ENCODE results near the gene MANSC1.

MANSC1 gene

GRCh38 chr12:12358528-12358927 is 8.5 kb upstream of the MANSC1 start:
- DNase-seq, result no peak
- no peaks in the 10 kb centered on the region for H3K79me1 ChIP-seq (ENCODE audit: low read length)
- H3K9ac ChIP-seq (ENCODE audit: low read length), result no peak overlapping the region
- H2AK5ac ChIP-seq (ENCODE audit: low read length), result no peak overlapping the region
- H3K27me3 ChIP-seq (ENCODE audit: insufficient read depth, low read length, poor library complexity), result no peaks in the 10 kb centered on the region
- no peak overlapping the region for H2BK15ac ChIP-seq (replicated peaks; ENCODE audit: low read depth)
- H3K18ac ChIP-seq (ENCODE audit: low read length), result no peak overlapping the region
- no CpG with 5 or more reads among the region's 4 CpGs for WGBS (ENCODE audit: extremely low coverage, insufficient coverage, low lambda C conversion rate)
- no peaks in the 10 kb centered on the region for H3K36me3 ChIP-seq (ENCODE audit: control insufficient read depth, insufficient read depth, low read length)
- H3K56ac ChIP-seq (ENCODE audit: low read length), result no peak overlapping the region
- H4K5ac ChIP-seq (ENCODE audit: low read length), result no peak overlapping the region
- peaks cover 2% of the 10 kb centered on the region for H3K4me1 ChIP-seq (ENCODE audit: control insufficient read depth, low read depth, low read length)
- no peak overlapping the region for H3K4me3 ChIP-seq (ENCODE audit: low read length)
- no peak overlapping the region for H2BK120ac ChIP-seq (ENCODE audit: low read depth, low read length)
- H3K79me2 ChIP-seq (ENCODE audit: control insufficient read depth, insufficient read depth, low read length), result no peaks in the 10 kb centered on the region
- H4K8ac ChIP-seq (ENCODE audit: low read depth, low read length), result no peak overlapping the region
- H3K23ac ChIP-seq (ENCODE audit: low read length), result no peak overlapping the region
- no peak overlapping the region for H3K27ac ChIP-seq (ENCODE audit: low read depth, low read length)
- H3K4ac ChIP-seq (ENCODE audit: low read depth, low read length), result no peak overlapping the region
- no peak overlapping the region for H2BK5ac ChIP-seq (ENCODE audit: low read length)
- H3K4me2 ChIP-seq (ENCODE audit: low read length), result no peak overlapping the region

- no peak overlapping the region for H3K18ac ChIP-seq (ENCODE audit: low read length)
- no peaks in the 10 kb centered on the region for H3K36me3 ChIP-seq (ENCODE audit: control insufficient read depth, insufficient read depth, low read length)
- DNase-seq, result no peak
- peak overlapping the region; percentile 95 for H3K56ac ChIP-seq (ENCODE audit: low read length)
- H2BK120ac ChIP-seq (ENCODE audit: low read depth, low read length), result no peak overlapping the region
- no peak overlapping the region for H3K27ac ChIP-seq (ENCODE audit: low read depth, low read length)
- no peak overlapping the region for H2AK5ac ChIP-seq (ENCODE audit: low read length)
- H3K4me2 ChIP-seq (ENCODE audit: low read length), result peak overlapping the region; percentile 41
- WGBS (ENCODE audit: extremely low coverage, insufficient coverage, low lambda C conversion rate), result no CpG with 5 or more reads among the region's 10 CpGs
- H3K4me3 ChIP-seq (ENCODE audit: low read length), result peak overlapping the region; percentile 88
- H3K79me2 ChIP-seq (ENCODE audit: control insufficient read depth, insufficient read depth, low read length), result no peaks in the 10 kb centered on the region
- no peaks in the 10 kb centered on the region for H3K79me1 ChIP-seq (ENCODE audit: low read length)
- no peak overlapping the region for H2BK15ac ChIP-seq (replicated peaks; ENCODE audit: low read depth)
- H2BK5ac ChIP-seq (ENCODE audit: low read length), result no peak overlapping the region
- H3K23ac ChIP-seq (ENCODE audit: low read length), result no peak overlapping the region
- no peaks in the 10 kb centered on the region for H3K27me3 ChIP-seq (ENCODE audit: insufficient read depth, low read length, poor library complexity)
- peaks cover 2% of the 10 kb centered on the region for H3K4me1 ChIP-seq (ENCODE audit: control insufficient read depth, low read depth, low read length)
- H4K8ac ChIP-seq (ENCODE audit: low read depth, low read length), result no peak overlapping the region
- no peak overlapping the region for H3K4ac ChIP-seq (ENCODE audit: low read depth, low read length)
- H4K5ac ChIP-seq (ENCODE audit: low read length), result no peak overlapping the region
- H3K9ac ChIP-seq (ENCODE audit: low read length), result peak overlapping the region; percentile 88
Observed at GRCh38 chr12:12357719-12358461, 7.8 kb upstream of the MANSC1 start.

GRCh38 chr12:12356896-12357718 is 7.1 kb upstream of the MANSC1 start, which contains the start of gene BORCS5:
TSS of gene BORCS5 (plus strand) at chr12:12357078. CDS start at chr12:12357452, 374 bp downstream.
- Histone ChIP-seq H4K8ac (ENCODE audit: low read depth, low read length) (no peak within 1 kb of the TSS), H3K9ac (ENCODE audit: low read length) (peak within 1 kb of the TSS; percentile 88), H3K56ac (ENCODE audit: low read length) (peak within 1 kb of the TSS; percentile 95), H3K4me3 (ENCODE audit: low read length) (peak within 1 kb of the TSS; percentile 88), H3K23ac (ENCODE audit: low read length) (peak within 1 kb of the TSS; percentile 81), H3K79me1 (ENCODE audit: low read length) (no peaks in the 10 kb centered on the region), H2BK5ac (ENCODE audit: low read length) (no peak within 1 kb of the TSS), H3K79me2 (ENCODE audit: control insufficient read depth, insufficient read depth, low read length) (no peaks in the 10 kb centered on the region), H2AK5ac (ENCODE audit: low read length) (no peak within 1 kb of the TSS), H3K36me3 (ENCODE audit: control insufficient read depth, insufficient read depth, low read length) (no peaks in the 10 kb centered on the region), H3K4me1 (ENCODE audit: control insufficient read depth, low read depth, low read length) (peaks cover 2% of the 10 kb centered on the region), H3K27ac (ENCODE audit: low read depth, low read length) (peak within 1 kb of the TSS; percentile 45), H3K4me2 (ENCODE audit: low read length) (peak within 1 kb of the TSS; percentile 41), H3K4ac (ENCODE audit: low read depth, low read length) (no peak within 1 kb of the TSS), H2BK15ac (replicated peaks; ENCODE audit: low read depth) (no peak within 1 kb of the TSS), H2BK120ac (ENCODE audit: low read depth, low read length) (no peak within 1 kb of the TSS), H3K27me3 (ENCODE audit: insufficient read depth, low read length, poor library complexity) (no peaks in the 10 kb centered on the region), H3K18ac (ENCODE audit: low read length) (no peak within 1 kb of the TSS), H4K5ac (ENCODE audit: low read length) (peak within 1 kb of the TSS; percentile 89)
- DNase-seq, result peak; percentile 98
- WGBS (ENCODE audit: extremely low coverage, insufficient coverage, low lambda C conversion rate), result no CpG with 5 or more reads among the region's 72 CpGs

DNA sequence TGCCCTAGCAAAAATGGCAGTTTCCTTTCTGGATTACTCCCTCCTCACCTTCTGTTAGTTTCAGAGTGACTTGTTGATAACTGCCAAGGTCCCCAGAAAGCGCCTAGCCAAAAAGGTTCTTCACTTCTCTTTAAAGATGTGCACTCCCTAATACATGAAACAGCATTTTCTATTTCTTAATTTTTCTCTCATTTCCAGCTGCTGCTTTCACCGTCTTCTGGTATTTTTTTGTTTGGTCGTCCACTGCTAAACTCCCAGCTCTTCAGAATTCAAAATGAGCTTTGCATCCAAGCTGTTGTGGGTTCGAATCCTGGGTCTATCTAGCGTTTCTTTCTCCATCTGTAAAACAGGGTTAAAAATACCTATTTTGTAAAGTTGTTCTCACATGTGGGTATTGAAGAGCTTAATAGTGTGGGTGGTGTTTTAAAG is 6.4 kb upstream of the MANSC1 start:
- DNase-seq, result no peak
- Histone ChIP-seq H2BK15ac (replicated peaks; ENCODE audit: low read depth) (no peak overlapping the region), H3K27ac (ENCODE audit: low read depth, low read length) (no peak overlapping the region), H2BK120ac (ENCODE audit: low read depth, low read length) (no peak overlapping the region), H3K36me3 (ENCODE audit: control insufficient read depth, insufficient read depth, low read length) (no peaks in the 10 kb centered on the region), H2BK5ac (ENCODE audit: low read length) (no peak overlapping the region), H3K4me2 (ENCODE audit: low read length) (peak overlapping the region; percentile 11), H3K23ac (ENCODE audit: low read length) (no peak overlapping the region), H3K9ac (ENCODE audit: low read length) (peak overlapping the region; percentile 32), H4K8ac (ENCODE audit: low read depth, low read length) (no peak overlapping the region), H3K4me1 (ENCODE audit: control insufficient read depth, low read depth, low read length) (peaks cover 2% of the 10 kb centered on the region), H3K79me1 (ENCODE audit: low read length) (no peaks in the 10 kb centered on the region), H3K79me2 (ENCODE audit: control insufficient read depth, insufficient read depth, low read length) (no peaks in the 10 kb centered on the region), H3K18ac (ENCODE audit: low read length) (no peak overlapping the region), H3K27me3 (ENCODE audit: insufficient read depth, low read length, poor library complexity) (no peaks in the 10 kb centered on the region), H2AK5ac (ENCODE audit: low read length) (no peak overlapping the region), H4K5ac (ENCODE audit: low read length) (peak overlapping the region; percentile 89), H3K4me3 (ENCODE audit: low read length) (no peak overlapping the region), H3K4ac (ENCODE audit: low read depth, low read length) (no peak overlapping the region), H3K56ac (ENCODE audit: low read length) (peak overlapping the region; percentile 58)
- WGBS (ENCODE audit: extremely low coverage, insufficient coverage, low lambda C conversion rate), result no CpG with 5 or more reads among the region's 5 CpGs

GRCh38 chr12:12353807-12354206 is 3.8 kb upstream of the MANSC1 start:
- Histone ChIP-seq H2BK120ac (ENCODE audit: low read depth, low read length) (no peak overlapping the region), H3K79me1 (ENCODE audit: low read length) (no peaks in the 10 kb centered on the region)
- DNase-seq, result no peak

More at GRCh38 chr12:12353807-12354206, 3.8 kb upstream of the MANSC1 start:
- Histone ChIP-seq H3K4ac (ENCODE audit: low read depth, low read length) (no peak overlapping the region), H4K8ac (ENCODE audit: low read depth, low read length) (no peak overlapping the region), H3K9ac (ENCODE audit: low read length) (no peak overlapping the region), H3K27ac (ENCODE audit: low read depth, low read length) (no peak overlapping the region), H3K79me2 (ENCODE audit: control insufficient read depth, insufficient read depth, low read length) (no peaks in the 10 kb centered on the region), H2AK5ac (ENCODE audit: low read length) (no peak overlapping the region), H3K4me3 (ENCODE audit: low read length) (no peak overlapping the region), H3K23ac (ENCODE audit: low read length) (no peak overlapping the region), H2BK5ac (ENCODE audit: low read length) (no peak overlapping the region), H3K56ac (ENCODE audit: low read length) (no peak overlapping the region), H4K5ac (ENCODE audit: low read length) (no peak overlapping the region), H3K4me2 (ENCODE audit: low read length) (no peak overlapping the region), H3K4me1 (ENCODE audit: control insufficient read depth, low read depth, low read length) (peaks cover 2% of the 10 kb centered on the region), H3K27me3 (ENCODE audit: insufficient read depth, low read length, poor library complexity) (no peaks in the 10 kb centered on the region), H3K36me3 (ENCODE audit: control insufficient read depth, insufficient read depth, low read length) (no peaks in the 10 kb centered on the region), H3K18ac (ENCODE audit: low read length) (no peak overlapping the region), H2BK15ac (replicated peaks; ENCODE audit: low read depth) (no peak overlapping the region)
- WGBS (ENCODE audit: extremely low coverage, insufficient coverage, low lambda C conversion rate), result no CpG with 5 or more reads among the region's 5 CpGs

Data from mesendoderm (in vitro differentiated cells).